SK-N-SH treated with all-trans-retinoic acid at 6 μM for 48 hours (cell line): Measurements from ENCODE around the gene CASP2.
"Not testable (repeated sequence)": the region's sequence is repeated elsewhere in the genome, so short reads cannot be mapped to it uniquely, and the experiment has no call there.

Experiments used
- ATAC-seq: fragments of 200-7000 bp; cut with Tn5 transposase; 3 replicates; pipeline ENCODE4 v1.9.1; 2020; ENCODE audit warnings: mild to moderate bottlenecking, moderate library complexity
- ARNTL ChIP-seq: fragments of 450-650 bp; formaldehyde crosslinking; IDR thresholded peaks from 2 replicates; pipeline ENCODE4 v1.5.0; 2020; ENCODE audit warnings: low read depth, mild to moderate bottlenecking, moderate library complexity, borderline replicate concordance
- BACH2 ChIP-seq: fragments of 250-450 bp; sonication (Bioruptor Pico); IDR thresholded peaks from 2 replicates; pipeline ENCODE4 v1.9.0; 2021; ENCODE audit warnings: mild to moderate bottlenecking, borderline replicate concordance
- ESRRG ChIP-seq: fragments of 250-450 bp; sonication (Bioruptor Pico); IDR thresholded peaks from 2 replicates; pipeline ENCODE4 v1.6.1; 2021; ENCODE audit warnings: mild to moderate bottlenecking
- GLIS3 ChIP-seq: fragments of 250-450 bp; sonication (Bioruptor Pico); IDR thresholded peaks from 2 replicates; pipeline ENCODE4 v1.5.0; 2020; ENCODE audit warnings: mild to moderate bottlenecking, moderate library complexity
- ISL1 ChIP-seq: fragments of 250-450 bp; sonication (Bioruptor Pico); IDR thresholded peaks from 2 replicates; pipeline ENCODE4 v2.1.2; 2022; ENCODE audit warnings: mild to moderate bottlenecking, moderate library complexity
- OSR1 ChIP-seq: fragments of 250-450 bp; sonication (Bioruptor Pico); IDR thresholded peaks from 2 replicates; pipeline ENCODE4 v1.8.0; 2022; ENCODE audit warnings: moderate library complexity, mild to moderate bottlenecking, inconsistent platforms
- POU6F1 ChIP-seq: fragments of 250-450 bp; sonication (Bioruptor Pico); IDR thresholded peaks from 2 replicates; pipeline ENCODE4 v1.8.0; 2021; ENCODE audit warnings: low read depth, mild to moderate bottlenecking, moderate library complexity, borderline replicate concordance
- PPARA ChIP-seq: fragments of 250-450 bp; sonication (Bioruptor Pico); IDR thresholded peaks from 2 replicates; pipeline ENCODE4 v1.5.0; 2020; ENCODE audit warnings: mild to moderate bottlenecking, borderline replicate concordance
- RARB ChIP-seq: fragments of 250-450 bp; sonication (Bioruptor Pico); IDR thresholded peaks from 2 replicates; pipeline ENCODE4 v1.8.0; 2021; ENCODE audit warnings: mild to moderate bottlenecking, moderate library complexity
- TCF4 ChIP-seq: fragments of 250-450 bp; sonication (Bioruptor Pico); IDR thresholded peaks from 2 replicates; pipeline ENCODE4 v1.8.0; 2021; ENCODE audit warnings: mild to moderate bottlenecking, moderate library complexity, borderline replicate concordance
- TOX ChIP-seq: fragments of 250-450 bp; sonication (Bioruptor Pico); IDR thresholded peaks from 2 replicates; pipeline ENCODE4 v1.8.0; 2021; ENCODE audit warnings: mild to moderate bottlenecking, moderate library complexity, borderline replicate concordance
- ZC3H10 ChIP-seq: fragments of 250-450 bp; sonication (Bioruptor Pico); IDR thresholded peaks from 2 replicates; pipeline ENCODE4 v1.5.1; 2021; ENCODE audit warnings: mild to moderate bottlenecking, moderate library complexity
- ZFP3 ChIP-seq: fragments of 250-450 bp; sonication (Bioruptor Pico); IDR thresholded peaks from 2 replicates; pipeline ENCODE4 v1.5.0; 2020; ENCODE audit warnings: mild to moderate bottlenecking, moderate library complexity
- ZFP30 ChIP-seq: fragments of 450-650 bp; formaldehyde crosslinking; IDR thresholded peaks from 2 replicates; pipeline ENCODE4 v1.5.0; 2022; ENCODE audit warnings: mild to moderate bottlenecking, moderate library complexity
- ZNF565 ChIP-seq: fragments of 450-650 bp; formaldehyde crosslinking; conservative IDR thresholded peaks from 2 replicates; pipeline ENCODE4 v1.5.0; 2020; ENCODE audit warnings: low read depth, mild to moderate bottlenecking, moderate library complexity
- ZNF70 ChIP-seq: fragments of 450-650 bp; formaldehyde crosslinking; IDR thresholded peaks from 2 replicates; pipeline ENCODE4 v1.5.0; 2020; ENCODE audit warnings: mild to moderate bottlenecking, moderate library complexity
- ZNF8 ChIP-seq: fragments of 450-650 bp; formaldehyde crosslinking; IDR thresholded peaks from 2 replicates; pipeline ENCODE4 v1.5.0; 2020; ENCODE audit warnings: mild to moderate bottlenecking, moderate library complexity
- TF ChIP-seq, protein P1 (sequence below): fragments of 250-450 bp; sonication (Bioruptor Pico); IDR thresholded peaks from 2 replicates; pipeline ENCODE4 v1.5.0; 2020; ENCODE audit warnings: mild to moderate bottlenecking, moderate library complexity
- TF ChIP-seq, protein P2 (sequence below): fragments of 250-450 bp; sonication (Bioruptor Pico); IDR thresholded peaks from 2 replicates; pipeline ENCODE4 v1.8.0; 2020; ENCODE audit warnings: mild to moderate bottlenecking, moderate library complexity, borderline replicate concordance
- TF ChIP-seq, protein P3 (sequence below): fragments of 250-450 bp; sonication (Bioruptor Pico); IDR thresholded peaks from 2 replicates; pipeline ENCODE4 v1.5.1; 2021; ENCODE audit warnings: mild to moderate bottlenecking, moderate library complexity

CASP2 gene

GRCh38 chr7:143287339-143287934 lies 714 bp upstream of the CASP2 start:
- TF ChIP-seq PPARA (no peak), GLIS3 (no peak), ISL1 (no peak), RARB (CRISPR knock-in tag) (no peak), TOX (no peak), ZFP3 (CRISPR knock-in tag) (no peak)
- ATAC-seq, result no peak

- no peak for TF ChIP-seq ESRRG
- TF ChIP-seq BACH2, result no peak
- TF ChIP-seq ZNF70 (CRISPR knock-in tag), result no peak
- TF ChIP-seq ZFP30, result no peak
- no peak for TF ChIP-seq ISL1
- no peak for TF ChIP-seq ZC3H10 (CRISPR knock-in tag)
- TF ChIP-seq PPARA, result no peak
- TF ChIP-seq RARB (CRISPR knock-in tag), result no peak
- ATAC-seq, result peak; percentile 27
These were observed 685 bp downstream of the CASP2 start for GRCh38 chr7:143288836-143289235.

DNA sequence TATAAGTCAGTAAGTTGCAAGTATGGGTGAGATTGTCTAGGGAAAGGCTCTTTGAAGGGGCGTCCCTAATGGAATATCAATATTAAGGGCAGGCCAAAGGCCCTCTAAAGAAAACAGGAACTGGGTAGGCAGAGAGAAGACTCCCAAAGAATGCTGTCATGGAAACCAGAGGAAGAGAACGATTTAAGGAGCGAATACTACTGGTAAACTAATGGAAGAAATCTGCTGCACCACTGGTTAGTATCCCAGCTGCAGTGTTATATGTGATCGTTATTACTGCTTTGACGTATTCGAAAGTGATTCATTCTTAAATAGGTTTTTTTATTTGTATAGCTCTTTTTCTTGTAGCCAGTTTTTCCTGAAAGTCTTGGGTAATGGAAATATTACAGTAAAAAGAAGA lies 1.3 kb downstream of the CASP2 start:
- TF ChIP-seq, protein P1, sequence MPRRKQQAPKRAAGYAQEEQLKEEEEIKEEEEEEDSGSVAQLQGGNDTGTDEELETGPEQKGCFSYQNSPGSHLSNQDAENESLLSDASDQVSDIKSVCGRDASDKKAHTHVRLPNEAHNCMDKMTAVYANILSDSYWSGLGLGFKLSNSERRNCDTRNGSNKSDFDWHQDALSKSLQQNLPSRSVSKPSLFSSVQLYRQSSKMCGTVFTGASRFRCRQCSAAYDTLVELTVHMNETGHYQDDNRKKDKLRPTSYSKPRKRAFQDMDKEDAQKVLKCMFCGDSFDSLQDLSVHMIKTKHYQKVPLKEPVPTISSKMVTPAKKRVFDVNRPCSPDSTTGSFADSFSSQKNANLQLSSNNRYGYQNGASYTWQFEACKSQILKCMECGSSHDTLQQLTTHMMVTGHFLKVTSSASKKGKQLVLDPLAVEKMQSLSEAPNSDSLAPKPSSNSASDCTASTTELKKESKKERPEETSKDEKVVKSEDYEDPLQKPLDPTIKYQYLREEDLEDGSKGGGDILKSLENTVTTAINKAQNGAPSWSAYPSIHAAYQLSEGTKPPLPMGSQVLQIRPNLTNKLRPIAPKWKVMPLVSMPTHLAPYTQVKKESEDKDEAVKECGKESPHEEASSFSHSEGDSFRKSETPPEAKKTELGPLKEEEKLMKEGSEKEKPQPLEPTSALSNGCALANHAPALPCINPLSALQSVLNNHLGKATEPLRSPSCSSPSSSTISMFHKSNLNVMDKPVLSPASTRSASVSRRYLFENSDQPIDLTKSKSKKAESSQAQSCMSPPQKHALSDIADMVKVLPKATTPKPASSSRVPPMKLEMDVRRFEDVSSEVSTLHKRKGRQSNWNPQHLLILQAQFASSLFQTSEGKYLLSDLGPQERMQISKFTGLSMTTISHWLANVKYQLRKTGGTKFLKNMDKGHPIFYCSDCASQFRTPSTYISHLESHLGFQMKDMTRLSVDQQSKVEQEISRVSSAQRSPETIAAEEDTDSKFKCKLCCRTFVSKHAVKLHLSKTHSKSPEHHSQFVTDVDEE (CRISPR knock-in tag), result no peak
- no peak for TF ChIP-seq PPARA
- peak; percentile 1; the same call in 1 of the 3 replicates for ATAC-seq

- ATAC-seq, result not testable (repeated sequence)
These were observed 1.7 kb downstream of the CASP2 start for GRCh38 chr7:143289888-143290287.

- ATAC-seq, result no peak
- TF ChIP-seq POU6F1 (CRISPR knock-in tag) (no peak), ZC3H10 (CRISPR knock-in tag) (no peak), ISL1 (no peak), ZFP3 (CRISPR knock-in tag) (no peak), ZNF8 (CRISPR knock-in tag) (no peak), RARB (CRISPR knock-in tag) (no peak), ESRRG (no peak), OSR1 (CRISPR knock-in tag) (no peak), GLIS3 (no peak), ZNF70 (CRISPR knock-in tag) (no peak), PPARA (no peak), ZFP30 (no peak), TCF4 (CRISPR knock-in tag) (no peak), ARNTL (CRISPR knock-in tag) (no peak), ZNF565 (CRISPR knock-in tag) (no peak)
- TF ChIP-seq, protein P2, sequence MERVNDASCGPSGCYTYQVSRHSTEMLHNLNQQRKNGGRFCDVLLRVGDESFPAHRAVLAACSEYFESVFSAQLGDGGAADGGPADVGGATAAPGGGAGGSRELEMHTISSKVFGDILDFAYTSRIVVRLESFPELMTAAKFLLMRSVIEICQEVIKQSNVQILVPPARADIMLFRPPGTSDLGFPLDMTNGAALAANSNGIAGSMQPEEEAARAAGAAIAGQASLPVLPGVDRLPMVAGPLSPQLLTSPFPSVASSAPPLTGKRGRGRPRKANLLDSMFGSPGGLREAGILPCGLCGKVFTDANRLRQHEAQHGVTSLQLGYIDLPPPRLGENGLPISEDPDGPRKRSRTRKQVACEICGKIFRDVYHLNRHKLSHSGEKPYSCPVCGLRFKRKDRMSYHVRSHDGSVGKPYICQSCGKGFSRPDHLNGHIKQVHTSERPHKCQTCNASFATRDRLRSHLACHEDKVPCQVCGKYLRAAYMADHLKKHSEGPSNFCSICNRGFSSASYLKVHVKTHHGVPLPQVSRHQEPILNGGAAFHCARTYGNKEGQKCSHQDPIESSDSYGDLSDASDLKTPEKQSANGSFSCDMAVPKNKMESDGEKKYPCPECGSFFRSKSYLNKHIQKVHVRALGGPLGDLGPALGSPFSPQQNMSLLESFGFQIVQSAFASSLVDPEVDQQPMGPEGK, result no peak
- TF ChIP-seq, protein P1 (CRISPR knock-in tag), result no peak
- TF ChIP-seq, protein P3, sequence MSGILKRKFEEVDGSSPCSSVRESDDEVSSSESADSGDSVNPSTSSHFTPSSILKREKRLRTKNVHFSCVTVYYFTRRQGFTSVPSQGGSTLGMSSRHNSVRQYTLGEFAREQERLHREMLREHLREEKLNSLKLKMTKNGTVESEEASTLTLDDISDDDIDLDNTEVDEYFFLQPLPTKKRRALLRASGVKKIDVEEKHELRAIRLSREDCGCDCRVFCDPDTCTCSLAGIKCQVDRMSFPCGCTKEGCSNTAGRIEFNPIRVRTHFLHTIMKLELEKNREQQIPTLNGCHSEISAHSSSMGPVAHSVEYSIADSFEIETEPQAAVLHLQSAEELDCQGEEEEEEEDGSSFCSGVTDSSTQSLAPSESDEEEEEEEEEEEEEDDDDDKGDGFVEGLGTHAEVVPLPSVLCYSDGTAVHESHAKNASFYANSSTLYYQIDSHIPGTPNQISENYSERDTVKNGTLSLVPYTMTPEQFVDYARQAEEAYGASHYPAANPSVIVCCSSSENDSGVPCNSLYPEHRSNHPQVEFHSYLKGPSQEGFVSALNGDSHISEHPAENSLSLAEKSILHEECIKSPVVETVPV, result no peak
These were observed 2.1 kb downstream of the CASP2 start for GRCh38 chr7:143290293-143290692.
